Measurements from ENCODE around the gene MACO1. TPM values are rescaled to one million over a fixed set of nuclear protein-coding genes. Genes with fewer than 3 reads are reported as not detected.

Gene MACO1
- total RNA-seq, 1 experiment from 2014 or later: 14.5 TPM

- no peak for DNase-seq (ENCODE audit: low read depth)
Measured at GRCh38 chr1:25524568-25525360, 94.1 kb downstream of the MACO1 start.

GRCh38 chr1:25525361-25525688 is 94.6 kb downstream of the MACO1 start:
- DNase-seq (ENCODE audit: low read depth): no peak

DNA sequence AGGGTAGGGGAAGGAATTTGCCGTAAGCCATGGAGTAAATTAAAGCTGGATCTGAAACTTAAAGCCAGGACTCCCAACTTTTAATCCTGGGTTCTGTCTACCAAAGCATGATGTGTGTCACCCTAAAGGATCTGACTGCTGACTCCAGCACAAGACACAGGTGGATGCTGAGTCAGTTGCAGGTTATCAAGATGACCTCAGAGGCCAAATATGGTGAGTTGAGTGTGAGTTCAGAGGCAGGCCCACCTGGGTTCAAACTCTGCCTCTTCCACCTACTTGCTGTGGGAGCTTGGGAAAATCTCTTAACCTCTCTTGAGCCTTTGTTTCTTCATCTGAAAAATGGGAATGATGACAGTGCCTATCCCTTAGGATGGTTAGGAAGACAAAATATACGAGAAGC is 96.1 kb downstream of the MACO1 start:
- no peak for DNase-seq (ENCODE audit: low read depth)

DNA sequence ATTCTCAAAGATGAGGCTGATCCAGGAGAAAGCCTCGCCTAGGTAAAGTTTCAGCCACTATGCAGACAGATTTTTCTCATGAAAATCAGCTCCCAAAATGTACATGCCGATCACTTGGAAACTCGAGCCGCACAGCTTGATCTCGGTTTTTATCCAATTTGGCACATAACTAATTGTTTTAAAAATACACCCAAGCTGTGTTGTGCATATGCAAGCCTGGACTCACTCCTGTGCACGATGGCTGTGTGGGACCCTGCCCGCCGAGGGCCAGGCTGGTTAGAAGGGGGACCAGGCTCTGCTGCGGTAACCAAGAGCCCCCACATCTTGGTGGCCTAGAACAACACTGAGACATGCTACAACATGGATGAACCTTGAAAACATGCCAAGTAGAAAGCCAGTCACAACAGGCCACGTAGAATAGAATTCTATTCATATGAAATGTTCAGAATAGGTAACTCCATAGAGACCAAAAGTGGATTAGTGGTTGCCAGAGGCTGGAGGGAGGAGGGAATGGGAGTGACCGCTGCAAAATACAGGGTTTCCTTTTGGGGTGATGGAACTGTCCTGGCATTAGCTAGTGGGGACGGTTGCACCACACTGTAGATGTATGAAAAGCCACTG is 96.6 kb downstream of the MACO1 start:
- DNase-seq (ENCODE audit: low read depth): no peak

DNA sequence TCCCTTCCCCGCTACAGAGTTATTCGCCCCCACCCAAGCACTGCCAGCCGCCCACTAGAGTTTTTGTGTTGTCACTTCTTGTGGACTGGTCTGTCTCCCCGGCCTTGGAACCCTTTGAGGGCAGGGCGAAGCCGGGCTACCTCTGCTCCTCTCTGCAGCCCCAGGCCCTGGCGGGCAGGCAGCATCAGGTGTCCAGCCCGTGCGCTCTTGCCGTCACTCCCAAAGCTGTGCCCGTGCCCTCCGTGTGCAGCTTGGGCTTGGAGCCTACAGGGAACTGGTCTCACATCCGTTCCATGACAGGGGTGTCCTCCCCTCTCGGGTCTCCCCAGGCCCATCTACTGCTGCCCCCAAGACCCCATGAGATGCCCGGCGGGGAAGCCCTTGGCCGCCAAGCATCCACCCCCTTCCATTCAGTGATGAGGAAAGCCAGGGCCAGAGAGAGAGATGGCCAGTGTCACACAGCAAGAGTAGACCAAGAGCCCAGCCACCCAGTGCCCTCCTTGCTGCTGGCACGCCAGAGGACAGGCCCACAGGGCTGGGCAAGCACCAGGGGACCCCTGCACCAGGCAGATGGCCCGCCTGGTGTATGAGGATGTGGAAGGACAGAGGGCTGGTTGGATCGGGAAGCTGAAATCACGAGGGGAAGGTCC is 97.4 kb downstream of the MACO1 start:
- DNase-seq (ENCODE audit: low read depth): no peak

GRCh38 chr1:25528881-25529517 is 98.3 kb downstream of the MACO1 start:
- no peak for DNase-seq (ENCODE audit: low read depth)

GRCh38 chr1:25529518-25530185 is 99.0 kb downstream of the MACO1 start:
- DNase-seq (ENCODE audit: low read depth): no peak

DNA sequence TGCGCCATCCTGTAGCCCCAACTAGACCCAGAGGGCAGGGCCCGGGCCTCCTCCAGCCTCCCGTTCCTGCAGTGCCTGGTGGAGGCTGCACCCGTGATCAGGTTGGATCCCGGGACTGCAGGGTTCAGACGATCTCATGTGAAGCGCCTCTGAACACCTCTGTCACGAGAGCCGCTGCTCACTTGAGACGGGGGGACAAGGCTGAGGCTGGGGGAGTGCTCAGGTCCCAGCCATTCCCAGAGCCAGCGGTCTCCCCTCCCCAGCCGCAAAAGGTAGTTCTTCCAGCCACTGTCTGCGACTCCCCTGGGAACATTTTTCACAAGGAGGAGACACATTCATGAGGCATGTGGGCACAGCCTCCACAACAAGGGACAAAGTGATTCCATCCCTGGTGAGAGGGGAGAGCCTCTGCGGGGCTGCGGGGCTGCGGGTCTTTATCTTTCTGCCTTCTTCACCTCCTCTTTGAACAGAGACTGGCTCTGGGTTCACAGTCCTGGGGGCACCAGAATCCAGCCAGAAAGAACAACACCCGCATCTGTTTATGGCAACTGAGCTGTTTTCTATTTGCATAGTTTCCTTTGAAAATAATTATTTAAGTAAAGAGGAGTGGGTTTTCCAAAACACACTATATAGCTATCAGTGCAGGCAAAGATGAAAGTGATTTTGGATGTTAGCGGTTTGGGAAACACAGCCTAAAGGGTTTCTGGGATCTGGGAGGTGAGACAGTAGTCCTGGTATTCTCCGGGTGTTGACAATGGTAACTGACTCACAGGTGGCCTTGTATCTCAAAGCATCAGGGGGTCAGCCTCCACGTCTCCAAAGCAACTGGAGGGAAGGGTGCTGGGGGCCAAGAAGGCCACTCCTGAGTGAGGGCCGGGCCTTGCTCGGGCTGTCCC is 99.7 kb downstream of the MACO1 start:
- no peak for DNase-seq (ENCODE audit: low read depth)

GRCh38 chr1:25531082-25531461 is 100.4 kb downstream of the MACO1 start:
- DNase-seq (ENCODE audit: low read depth): no peak

DNA sequence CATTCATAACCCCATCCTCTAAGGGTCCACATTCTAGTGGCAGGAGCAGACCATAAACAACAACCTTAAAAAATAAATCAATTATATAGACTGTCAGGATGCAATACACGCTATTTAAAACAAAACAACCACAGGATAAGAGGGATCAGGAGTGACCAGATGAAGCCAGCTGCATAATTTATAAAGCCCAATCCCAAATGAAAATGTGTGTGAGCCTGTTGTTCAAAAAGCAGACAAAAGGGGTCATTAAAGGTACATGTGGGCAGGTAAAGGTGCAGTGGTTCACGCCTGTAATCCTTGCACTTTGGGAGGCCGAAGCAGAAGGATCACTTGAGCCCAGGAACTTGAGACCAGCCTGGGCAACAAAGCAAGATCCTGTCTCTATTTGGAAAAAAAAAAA is 102.3 kb downstream of the MACO1 start:
- no peak for DNase-seq (ENCODE audit: low read depth)

GRCh38 chr1:25533775-25534409 is 103.2 kb downstream of the MACO1 start:
- no peak for DNase-seq (ENCODE audit: low read depth)

GRCh38 chr1:25534410-25534788 is 103.7 kb downstream of the MACO1 start:
- no peak for DNase-seq (ENCODE audit: low read depth)

GRCh38 chr1:25536124-25536523 is 105.4 kb downstream of the MACO1 start:
- DNase-seq (ENCODE audit: low read depth): no peak

DNA sequence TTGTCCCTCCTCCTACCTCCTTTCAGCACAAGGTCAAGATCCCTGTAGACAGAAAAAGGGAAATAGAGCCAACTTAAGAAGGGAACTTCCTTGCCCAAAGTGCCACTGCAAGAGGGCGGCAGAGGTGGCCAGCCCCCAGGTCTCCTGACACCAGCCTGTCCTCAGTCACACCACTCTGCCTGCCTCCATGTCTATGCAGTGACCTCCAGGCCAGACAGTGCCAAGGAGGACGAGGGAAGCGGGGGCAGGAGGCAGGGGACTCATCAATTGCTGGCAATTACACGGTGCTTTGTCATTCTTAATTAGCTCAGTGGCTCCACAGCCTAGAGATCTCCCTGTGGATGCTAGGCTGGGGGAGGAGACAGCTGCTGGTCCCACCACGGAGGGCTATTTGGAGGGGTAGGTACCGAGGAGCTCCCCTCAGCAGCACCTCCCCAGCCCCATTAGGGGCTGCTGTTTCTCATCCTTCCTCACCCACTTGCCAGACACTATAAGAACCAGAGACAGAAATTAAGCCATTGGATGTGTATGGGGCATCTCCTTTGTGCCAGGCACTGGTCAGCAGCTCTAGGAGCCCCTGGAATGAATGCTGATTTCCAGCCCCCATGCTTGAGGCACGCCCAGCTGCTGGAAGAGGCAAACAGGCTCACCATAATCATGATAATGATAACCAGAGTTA is 106.6 kb downstream of the MACO1 start:
- no peak for DNase-seq (ENCODE audit: low read depth)

- no peak for DNase-seq (ENCODE audit: low read depth)
Measured at GRCh38 chr1:25538191-25538767, 107.6 kb downstream of the MACO1 start.

DNA sequence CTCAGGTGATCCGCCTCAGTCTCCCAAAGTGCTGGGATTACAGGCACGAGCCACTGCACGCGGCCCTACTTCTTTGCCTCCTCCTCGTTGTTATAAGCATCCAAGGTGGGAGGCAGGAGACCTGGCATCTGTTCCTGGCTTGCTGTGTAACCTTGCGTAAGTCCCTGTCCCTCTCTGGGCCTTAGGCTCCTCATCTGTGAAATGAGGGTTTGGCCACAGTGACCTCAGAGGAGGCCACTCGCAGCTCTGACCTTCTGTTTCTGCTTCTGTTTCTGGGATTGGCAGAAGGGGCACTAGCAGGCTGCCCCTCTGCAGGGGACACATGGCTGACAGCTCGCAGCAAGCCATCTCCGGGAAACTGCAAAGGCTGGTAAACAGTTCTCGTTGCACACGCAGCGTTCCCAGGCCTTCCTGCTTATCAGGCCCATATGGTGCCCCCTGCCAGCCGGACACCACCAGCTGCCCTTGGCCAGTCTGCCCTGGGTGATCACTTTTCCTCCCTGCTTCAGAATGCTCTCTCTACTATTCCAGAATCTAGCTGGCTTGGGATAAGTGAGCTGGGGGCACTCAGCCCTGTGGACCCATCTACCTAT is 110.1 kb downstream of the MACO1 start:
- no peak for DNase-seq (ENCODE audit: low read depth)

DNA sequence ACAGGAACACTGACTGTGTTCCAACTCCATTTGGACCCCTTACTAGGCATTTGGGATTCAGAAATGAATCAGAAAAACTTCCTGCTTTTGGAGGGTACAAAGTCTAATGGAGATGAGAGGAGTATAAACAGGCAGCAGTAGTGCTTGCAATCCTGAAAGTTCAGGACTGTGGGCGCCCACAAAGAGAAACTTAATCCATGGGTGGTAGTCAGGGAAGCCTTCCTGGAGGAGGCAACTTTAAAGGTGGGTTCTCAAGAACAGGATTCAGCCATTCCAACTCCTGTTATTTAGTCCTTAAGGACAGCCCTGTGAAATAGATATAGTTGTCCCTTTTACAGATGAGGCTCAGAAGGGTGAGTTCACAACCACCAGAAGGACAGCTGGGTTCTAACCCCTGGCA is 110.7 kb downstream of the MACO1 start:
- no peak for DNase-seq (ENCODE audit: low read depth)

- DNase-seq (ENCODE audit: low read depth): no peak
Measured at GRCh38 chr1:25541889-25542658, 111.4 kb downstream of the MACO1 start.
